GM21529 (cell line): ENCODE results near the gene SOCS4.
"Not testable (repeated sequence)": the region's sequence is repeated elsewhere in the genome, so short reads cannot be mapped to it uniquely, and the experiment has no call there.

Experiments
- ATAC-seq: cut with Tn5 transposase; IDR thresholded peaks from one replicate; pipeline ENCODE4 v1.9.1; 2021; ENCODE audit not compliant: unreplicated experiment

The SOCS4 gene, protein sequence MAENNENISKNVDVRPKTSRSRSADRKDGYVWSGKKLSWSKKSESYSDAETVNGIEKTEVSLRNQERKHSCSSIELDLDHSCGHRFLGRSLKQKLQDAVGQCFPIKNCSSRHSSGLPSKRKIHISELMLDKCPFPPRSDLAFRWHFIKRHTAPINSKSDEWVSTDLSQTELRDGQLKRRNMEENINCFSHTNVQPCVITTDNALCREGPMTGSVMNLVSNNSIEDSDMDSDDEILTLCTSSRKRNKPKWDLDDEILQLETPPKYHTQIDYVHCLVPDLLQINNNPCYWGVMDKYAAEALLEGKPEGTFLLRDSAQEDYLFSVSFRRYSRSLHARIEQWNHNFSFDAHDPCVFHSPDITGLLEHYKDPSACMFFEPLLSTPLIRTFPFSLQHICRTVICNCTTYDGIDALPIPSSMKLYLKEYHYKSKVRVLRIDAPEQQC

DNA sequence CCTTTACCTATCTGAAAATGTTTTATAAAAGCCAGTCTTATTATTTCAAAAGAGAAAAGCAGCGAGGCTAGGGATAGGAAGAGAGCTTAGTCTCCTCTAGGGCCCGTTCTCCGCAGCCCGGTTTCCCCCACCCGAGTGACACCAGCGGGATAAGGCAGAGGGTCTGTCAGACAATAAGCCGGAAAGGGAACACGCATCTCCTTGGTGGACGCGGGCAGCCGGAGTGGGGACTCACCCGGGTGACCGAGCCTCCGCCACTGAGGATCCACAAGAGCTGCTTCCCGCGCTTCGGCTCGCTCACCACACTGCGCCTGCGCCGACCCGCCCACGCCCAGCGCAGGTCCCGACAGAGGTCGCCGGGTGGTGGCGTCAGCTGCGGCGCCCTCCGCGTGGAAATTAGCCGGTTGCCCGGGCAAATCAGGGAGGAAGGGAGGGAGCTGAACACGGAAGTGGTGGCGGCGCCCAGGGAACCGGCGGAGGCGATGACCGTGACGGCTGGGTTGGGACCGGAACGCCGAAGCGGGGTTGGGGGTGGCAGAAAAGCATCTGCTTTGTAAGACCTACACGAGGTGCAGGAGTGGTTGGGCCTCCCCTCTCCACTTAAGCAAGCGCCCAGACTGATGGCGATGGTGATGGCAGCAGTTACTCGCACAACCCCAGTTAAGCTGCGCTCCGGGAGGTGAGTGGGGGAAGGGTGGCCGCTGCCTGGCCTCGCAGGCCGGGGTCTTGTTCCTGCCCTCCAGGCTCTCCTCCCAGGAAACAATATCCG is at the start of gene SOCS4, which contains the start of gene WDHD1:
Gene SOCS4 (plus strand): TSS at position 444 of the 769 bp plus-strand sequence. CDS start 15,806 bp downstream, outside the sequence.
Gene WDHD1 (minus strand): TSS at position 307 of the 769 bp plus-strand sequence. CDS start 312 bp downstream, outside the sequence.
- peak; percentile 94 for ATAC-seq

DNA sequence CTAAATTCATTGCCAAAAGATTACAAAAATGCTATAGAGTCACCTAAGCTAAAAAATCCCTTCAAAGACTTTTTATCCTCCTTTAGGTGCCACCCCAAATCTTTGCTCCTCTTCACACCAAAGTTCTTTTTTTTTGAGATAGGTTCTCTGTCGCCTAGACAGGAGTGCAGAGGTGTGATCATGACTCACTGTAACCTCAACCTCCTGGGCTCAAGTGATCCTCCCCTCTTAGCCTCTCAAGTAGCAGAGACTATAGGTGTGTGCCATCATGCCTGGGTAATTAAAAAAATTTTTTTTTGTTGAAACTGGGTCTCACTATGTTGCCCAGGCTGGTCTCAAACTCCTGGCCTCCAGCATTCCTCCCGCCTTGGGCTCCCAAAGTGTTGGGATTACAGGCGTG is 48.0 kb upstream of the SOCS4 start:
- no peak for ATAC-seq

DNA sequence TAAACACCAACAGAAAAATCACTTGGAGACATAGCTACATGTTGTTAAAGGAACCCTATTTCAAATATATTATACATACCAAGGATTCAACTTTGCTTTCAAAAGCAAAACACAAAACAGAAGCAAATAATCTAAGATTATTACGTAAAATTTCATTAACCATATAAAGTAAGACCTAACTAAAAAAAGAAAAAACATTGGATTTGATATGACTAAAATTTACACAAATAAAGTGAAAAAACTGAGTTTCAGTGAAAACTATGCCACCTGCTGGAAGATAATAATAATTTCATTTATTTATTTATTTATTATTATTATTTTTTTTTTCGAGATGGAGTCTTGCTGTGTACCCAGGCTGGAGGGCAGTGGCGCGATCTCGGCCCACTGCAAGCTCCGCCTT is 45.3 kb upstream of the SOCS4 start:
- no peak for ATAC-seq

DNA sequence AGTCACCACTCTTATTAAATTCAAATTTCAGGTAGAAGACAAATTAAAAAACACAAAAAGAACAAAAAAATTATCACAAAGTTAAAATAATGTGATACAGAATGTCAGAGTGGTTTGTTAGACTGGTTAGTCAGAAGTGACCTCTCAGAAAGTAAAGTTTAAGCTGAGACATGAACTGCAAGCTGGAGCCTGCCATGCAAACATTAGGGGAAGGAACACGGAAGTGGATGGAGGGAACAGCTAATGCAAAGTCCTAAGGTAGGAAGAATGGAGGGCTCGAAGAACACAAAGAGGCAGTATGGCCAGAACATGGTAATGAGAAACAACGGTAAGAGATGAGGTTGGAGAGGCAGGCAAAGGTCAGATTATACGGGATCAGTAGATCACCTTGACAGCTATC is 41.9 kb upstream of the SOCS4 start:
- ATAC-seq: no peak

DNA sequence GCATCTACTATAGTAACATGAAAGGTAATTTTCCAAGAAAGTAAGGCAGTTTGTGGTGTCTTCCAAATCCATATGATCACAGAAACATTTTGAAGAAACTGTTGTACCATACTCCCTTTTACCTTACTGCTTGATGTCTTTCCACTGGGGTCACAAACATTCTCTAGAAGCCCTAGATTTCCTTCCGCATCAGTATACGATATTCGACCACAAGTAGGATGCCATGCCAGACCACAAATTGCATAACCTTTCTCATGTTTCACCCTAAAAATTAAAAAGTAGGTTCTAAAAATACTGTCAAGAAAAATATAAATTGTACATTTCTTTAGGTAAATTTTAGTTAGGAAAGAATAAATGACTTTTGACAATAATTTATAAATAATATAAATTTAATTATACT is 26.7 kb upstream of the SOCS4 start:
- no peak for ATAC-seq

DNA sequence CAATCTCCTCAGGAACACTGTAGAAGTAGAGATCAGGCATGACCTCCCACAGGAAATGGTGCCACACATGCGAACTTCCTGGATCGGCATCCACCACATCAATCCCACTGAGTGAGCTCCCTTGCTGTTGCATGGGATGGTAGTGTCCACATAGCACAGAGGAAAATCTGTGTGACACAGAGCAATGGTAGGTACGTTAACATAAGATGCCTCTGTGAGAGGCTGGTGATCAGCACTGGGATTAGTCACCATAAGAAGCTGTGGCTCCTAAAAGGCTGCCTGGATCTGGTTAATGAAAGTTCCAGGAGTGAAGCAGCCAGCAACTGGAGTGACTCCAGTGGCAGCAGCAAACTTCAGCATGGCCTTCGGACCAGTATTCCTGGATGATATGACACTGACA is 22.0 kb upstream of the SOCS4 start:
- no peak for ATAC-seq

DNA sequence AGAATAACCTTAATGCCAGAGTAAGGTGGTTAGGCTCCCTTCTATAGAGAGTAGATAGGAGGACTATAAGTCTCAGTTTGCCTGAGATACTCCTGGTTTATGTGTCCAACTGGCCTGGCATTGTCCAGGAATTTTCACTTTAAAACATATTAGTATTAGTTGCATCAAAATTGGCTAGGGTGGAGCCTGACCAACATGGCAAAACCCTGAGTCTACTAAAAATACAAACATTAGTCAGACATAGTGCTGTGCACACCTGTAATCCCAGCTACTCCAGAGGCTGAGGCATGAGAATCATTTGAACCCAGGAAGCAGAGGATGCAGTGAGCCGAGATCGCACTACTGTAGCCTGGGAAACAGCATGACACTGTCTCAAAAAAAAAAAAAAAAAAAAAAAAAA is 12.0 kb upstream of the SOCS4 start:
- no peak for ATAC-seq

DNA sequence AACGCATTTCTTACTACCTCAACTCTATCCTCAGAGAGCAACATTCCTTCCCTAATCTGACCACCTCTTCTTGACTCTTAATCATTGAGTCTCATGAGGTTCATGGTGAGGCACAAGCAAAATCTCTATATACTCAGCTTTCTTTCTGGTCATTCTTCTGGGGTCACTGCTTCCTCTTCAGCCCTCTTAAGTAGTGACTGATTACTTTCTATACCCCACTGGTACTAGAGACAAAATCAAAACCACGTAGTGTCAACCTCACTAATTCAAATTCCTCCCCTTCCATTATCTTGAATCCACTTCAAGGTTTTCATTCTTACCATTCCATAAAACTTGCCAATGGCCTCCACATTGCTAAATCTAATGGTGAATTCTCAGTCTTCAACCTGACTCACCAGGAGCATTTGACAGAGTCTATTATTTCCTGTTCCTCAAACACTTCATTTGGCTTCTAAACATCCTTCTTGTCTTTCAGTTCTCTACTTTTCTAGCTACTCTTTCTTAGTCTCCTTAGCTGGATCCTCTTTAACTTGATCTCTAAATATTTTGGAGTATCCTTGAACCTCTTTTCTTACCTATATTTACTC is 7.0 kb upstream of the SOCS4 start:
- ATAC-seq: no peak

DNA sequence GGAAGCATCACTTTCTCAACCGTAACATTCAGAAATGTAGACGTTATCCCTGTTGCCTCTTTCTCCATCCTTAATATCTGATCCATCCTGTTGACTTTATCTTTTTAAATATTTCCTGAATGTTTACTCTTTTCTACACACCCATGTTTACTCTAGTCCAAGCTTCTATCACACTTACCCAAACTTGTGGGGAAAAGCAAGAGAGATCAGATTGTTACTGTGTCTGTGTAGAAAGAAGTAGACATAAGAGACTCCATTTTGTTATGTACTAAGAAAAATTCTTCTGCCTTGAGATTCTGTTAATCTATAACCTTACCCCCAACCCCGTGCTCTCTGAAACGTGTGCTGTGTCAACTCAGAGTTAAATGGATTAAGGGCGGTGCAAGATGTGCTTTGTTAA is 2.7 kb upstream of the SOCS4 start:
- ATAC-seq: not testable (repeated sequence)

DNA sequence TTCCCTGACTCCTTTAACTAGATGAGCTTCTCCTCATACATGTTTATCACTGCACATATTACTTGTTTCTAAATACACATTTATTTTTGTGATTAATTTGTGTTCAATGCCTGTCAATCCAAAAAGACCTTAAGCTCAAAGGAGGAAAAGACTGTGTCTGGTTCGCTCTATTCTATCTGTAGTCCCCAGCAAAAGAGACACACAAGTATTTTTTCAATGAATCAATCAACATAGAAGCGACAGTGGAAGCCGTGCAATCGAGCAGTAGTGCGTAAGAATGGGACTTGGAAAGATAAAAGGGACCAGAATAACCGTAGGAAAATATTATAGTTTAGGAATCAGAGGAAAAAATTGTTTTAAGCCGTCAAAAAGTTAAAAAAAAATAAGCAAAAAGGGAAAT is 1.1 kb upstream of the SOCS4 start:
- ATAC-seq: no peak

DNA sequence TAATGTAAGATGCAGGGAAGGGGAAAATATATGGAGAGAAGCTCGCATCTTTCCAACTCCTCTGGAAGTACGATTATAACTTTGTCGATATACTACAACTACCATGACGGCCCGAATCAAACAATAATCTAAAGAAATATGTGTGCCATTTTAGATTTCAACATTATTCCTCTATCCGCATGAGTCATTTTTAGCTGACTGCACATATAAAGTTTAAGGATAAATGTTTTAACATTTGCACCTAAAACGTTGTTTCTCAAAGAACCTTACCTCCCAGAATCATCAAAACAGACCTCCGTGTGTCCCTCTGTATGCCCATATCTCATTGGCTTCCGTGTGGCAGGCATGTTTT is 619 bp upstream of the SOCS4 start:
- no peak for ATAC-seq

DNA sequence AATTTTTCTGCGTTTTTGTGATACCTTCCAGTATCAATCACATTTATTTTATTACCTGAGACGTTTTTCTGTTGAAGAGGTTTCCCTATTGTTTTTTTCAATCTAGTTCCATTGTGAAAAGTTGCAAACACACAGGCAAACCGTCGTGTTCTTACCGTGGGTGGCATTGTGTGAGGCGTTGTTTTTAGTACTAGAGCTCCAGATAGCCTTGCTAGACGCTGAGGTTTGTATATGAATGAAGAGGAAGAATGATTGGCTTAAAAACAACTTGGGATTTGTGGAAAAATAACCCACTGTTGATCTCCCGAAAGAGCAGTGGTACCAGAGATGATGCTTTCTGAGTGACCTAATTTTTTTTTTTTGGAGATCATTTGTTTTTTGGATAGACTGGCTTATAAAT is 1.0 kb downstream of the SOCS4 start:
- ATAC-seq: no peak

DNA sequence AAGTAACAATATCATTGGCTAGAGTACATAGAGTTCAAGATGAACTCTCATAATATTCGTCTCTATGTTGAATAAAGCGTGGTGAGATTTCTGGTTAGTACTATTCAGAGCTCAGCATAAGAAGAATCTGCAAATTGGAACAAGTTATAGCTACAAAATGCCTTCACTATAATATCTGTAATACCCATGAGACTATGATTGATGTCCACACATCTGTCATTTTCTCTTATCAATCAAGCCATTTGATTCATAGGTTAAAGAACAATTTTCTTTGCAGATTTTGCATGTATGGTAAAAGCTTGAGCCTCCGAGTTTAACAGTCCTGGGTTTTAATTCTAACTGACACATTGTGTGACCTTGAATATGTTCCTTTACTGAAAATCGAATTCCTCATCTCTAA is 1.4 kb downstream of the SOCS4 start:
- no peak for ATAC-seq

DNA sequence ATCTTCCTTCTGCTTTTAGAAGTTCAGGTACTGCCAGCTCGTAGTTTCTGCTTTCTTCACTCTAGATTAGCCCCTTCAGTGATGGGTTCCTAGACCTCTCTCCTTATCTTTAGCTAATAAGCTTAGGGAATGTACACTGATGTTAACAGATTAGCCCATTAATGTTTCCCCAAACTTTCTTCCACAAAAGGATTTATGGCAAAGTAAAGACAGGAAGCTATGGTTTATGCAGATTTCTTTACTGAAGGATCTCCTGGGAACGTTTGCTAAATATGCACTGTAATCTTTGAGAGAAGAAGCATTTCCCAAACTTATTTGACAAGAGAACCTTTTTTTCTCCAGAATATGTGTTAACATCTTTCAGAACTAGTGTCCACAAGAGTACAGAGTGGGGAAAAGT is 4.2 kb downstream of the SOCS4 start:
- no peak for ATAC-seq

DNA sequence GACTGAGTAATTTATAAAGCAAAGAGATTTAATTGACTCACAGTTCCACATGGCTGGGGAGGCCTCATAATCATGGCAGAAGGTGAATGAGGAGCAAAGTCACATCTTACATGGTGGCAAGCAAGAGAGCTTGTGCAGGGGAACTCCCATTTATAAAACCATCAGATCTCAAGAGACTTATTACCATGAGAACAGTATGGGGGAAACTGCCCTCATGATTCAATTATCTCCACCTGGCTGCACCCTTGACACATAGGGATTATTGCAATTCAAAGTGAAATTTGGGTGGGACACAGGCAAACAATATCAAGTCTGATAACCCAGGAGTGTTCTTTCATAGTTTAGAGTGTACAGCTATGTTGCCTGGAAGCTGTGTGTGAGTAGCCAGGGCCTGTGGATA is 11.0 kb downstream of the SOCS4 start:
- ATAC-seq: not testable (repeated sequence)

DNA sequence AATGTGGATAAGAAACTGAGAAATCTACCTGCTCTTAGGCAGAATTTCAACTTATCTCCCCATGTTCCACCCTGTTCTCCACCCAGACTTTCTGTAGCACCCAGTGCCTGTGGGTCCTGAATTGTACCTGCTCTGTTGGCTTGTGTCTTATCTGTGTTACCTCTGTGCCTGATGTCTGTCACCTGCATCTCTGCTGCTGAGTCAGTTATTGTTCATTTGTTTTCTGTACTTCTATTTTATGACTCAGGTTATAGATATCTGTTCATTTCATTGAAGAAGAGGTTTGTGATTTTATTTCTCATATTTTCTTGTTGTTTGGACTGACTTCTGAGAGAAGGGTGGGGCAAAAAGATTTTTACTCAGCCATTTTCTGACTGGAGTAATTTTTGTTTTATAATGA is 11.7 kb downstream of the SOCS4 start:
- ATAC-seq: no peak

DNA sequence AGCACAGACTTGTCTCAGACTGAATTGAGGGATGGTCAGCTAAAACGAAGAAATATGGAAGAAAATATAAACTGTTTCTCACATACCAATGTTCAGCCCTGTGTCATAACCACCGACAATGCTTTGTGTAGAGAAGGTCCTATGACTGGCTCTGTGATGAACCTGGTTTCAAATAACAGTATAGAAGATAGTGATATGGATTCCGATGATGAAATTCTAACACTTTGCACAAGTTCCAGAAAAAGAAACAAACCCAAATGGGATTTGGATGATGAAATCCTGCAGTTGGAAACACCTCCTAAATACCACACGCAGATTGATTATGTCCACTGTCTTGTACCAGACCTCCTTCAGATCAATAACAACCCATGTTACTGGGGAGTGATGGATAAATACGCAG is 16.5 kb downstream of the SOCS4 start:
- no peak for ATAC-seq

DNA sequence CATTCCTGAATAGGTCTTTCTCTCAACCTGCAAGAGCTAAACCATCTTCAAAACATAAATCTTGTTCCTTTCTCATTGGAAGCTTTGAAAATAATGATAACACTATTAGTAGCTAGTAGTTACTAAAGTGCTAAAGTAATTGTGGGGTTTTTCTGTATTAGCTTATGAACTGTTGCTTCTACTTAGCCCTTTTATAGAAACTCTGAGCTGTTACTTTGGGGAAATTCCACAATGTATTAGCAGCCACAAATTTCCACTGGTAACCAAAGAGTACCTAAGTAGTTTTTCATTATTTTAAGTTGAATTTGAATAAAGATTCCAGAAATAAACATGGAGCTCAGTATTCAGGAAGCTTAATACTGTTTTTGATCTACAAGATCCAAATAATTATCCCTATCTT is 18.1 kb downstream of the SOCS4 start:
- no peak for ATAC-seq

DNA sequence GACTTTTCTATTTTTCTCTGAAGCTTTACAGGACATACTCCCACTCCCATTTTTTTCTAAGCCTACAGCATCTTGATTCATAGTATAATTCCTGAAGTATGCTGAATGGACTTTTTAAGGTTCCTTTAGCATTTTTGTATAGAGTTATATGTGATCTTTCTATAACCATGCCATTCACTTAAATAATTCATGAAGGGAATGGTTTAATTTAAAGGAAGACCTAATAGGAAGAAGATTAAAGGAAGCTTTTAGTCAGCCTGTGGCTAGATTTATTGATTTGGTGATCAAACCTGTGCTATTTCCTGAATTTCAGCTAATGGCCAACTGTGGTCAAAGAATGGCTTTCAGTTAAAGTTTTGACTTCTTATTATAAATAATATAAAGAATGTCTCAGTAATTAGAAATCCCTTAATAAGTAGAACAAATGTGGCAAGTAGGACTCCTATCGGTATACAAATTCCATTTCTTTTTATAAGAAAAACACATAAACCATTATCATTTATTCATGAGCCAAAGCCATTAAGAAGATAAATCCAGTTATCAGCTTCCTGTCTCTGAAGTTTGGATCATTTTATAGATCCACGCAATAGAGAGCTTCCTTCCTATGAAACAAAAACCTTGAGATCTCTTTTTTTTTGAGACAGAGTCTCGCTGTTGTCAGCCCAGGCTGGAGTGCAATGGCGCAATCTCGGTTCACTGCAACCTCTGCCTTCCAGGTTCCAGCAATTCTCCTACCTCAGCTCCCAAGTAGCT is 20.4 kb downstream of the SOCS4 start:
- no peak for ATAC-seq

DNA sequence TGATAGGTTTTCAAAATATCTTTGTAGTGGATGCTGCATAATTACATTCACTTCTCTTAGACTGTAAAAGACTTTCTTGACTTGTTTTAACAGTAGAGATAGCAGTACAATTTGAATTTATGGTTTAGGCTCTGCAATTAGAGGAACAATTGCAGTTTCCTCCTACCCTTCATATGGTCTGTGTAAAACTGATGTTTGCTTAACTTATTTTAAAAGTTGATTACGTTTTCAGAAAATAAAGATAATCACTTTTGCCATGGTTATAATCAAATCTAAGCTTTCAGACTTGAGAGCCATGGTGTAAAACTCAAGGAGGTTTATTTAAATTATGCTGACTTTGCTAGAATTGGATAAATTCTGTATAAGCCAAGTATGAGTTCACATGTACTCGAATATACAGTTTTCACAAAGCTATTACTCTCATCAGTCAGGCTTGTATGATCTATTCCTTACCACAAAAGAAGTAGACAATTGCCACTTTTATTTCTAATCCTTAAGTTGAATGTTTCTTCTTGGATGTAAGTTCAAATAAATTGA is 21.9 kb downstream of the SOCS4 start:
- no peak for ATAC-seq

DNA sequence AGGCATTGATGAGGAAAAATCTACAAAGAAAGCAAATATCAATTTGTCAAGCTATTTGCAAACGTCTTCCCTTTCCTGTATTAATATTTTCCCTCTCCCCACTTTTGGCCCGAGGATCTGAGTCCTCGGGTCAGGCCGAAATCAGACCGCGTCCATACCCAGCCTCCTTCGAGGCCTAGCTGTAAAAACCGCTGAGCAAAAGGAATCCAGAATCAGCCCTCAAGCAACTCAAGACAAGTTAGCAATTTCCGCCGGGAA is 24.1 kb downstream of the SOCS4 start:
- ATAC-seq: no peak
